BE2C (cell line): ENCODE results near the gene TOP3B.

Source experiments
- DNase-seq: peaks from one replicate; pipeline ENCODE4 v3.0.0-alpha.2; 2020
- H3K27me3 ChIP-seq: fragments of 250-450 bp; sonication (Bioruptor Pico); 2 replicates; pipeline ENCODE4 v1.5.1; 2020; ENCODE audit warnings: mild to moderate bottlenecking
- H3K36me3 ChIP-seq: fragments of 250-450 bp; sonication (Bioruptor Pico); 2 replicates; pipeline ENCODE4 v1.5.1; 2020; ENCODE audit warnings: mild to moderate bottlenecking
- H3K4me1 ChIP-seq: fragments of 250-450 bp; sonication (Bioruptor Pico); 2 replicates; pipeline ENCODE4 v1.5.1; 2020
- H3K4me3 ChIP-seq: 2 replicates; pipeline ENCODE4 v1.5.1; 2011; ENCODE audit warnings: low read depth, low read length
- H3K9me3 ChIP-seq: fragments of 250-450 bp; sonication (Bioruptor Pico); 2 replicates; pipeline ENCODE4 v1.5.1; 2020
- TF ChIP-seq, protein P1 (sequence below): IDR thresholded peaks from 2 replicates; pipeline ENCODE4 v1.5.1; 2012; ENCODE audit warnings: mild to moderate bottlenecking, low read depth, low read length

The TOP3B gene

DNA sequence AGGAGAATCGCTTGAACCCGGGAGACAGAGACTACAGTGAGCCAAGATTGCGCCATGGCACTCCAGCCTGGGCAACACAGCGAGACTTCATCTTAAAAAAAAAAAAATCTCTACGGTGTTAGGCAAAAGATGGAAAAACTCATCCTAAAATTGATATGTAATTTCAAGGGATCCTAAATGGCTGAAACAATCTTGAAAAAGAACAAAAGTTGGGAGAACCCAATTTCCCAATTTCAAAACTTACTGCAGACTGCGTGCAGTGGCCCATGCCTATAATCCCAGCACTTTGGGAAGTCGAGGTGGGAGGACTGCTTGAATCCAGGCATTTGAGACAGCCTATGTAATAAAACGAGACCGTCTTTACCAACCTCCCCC is 31.7 kb upstream of the TOP3B start:
- H3K4me3 ChIP-seq, result no peak overlapping the region
- TF ChIP-seq, protein P1, sequence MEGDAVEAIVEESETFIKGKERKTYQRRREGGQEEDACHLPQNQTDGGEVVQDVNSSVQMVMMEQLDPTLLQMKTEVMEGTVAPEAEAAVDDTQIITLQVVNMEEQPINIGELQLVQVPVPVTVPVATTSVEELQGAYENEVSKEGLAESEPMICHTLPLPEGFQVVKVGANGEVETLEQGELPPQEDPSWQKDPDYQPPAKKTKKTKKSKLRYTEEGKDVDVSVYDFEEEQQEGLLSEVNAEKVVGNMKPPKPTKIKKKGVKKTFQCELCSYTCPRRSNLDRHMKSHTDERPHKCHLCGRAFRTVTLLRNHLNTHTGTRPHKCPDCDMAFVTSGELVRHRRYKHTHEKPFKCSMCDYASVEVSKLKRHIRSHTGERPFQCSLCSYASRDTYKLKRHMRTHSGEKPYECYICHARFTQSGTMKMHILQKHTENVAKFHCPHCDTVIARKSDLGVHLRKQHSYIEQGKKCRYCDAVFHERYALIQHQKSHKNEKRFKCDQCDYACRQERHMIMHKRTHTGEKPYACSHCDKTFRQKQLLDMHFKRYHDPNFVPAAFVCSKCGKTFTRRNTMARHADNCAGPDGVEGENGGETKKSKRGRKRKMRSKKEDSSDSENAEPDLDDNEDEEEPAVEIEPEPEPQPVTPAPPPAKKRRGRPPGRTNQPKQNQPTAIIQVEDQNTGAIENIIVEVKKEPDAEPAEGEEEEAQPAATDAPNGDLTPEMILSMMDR, result no peak
- no peaks in the 10 kb centered on the region for H3K4me1 ChIP-seq
- no peaks in the 10 kb centered on the region for H3K9me3 ChIP-seq
- DNase-seq, result no peak
- H3K27me3 ChIP-seq, result peaks cover 17% of the 10 kb centered on the region; the same call in 1 of the 2 replicates
- no peaks in the 10 kb centered on the region for H3K36me3 ChIP-seq

DNA sequence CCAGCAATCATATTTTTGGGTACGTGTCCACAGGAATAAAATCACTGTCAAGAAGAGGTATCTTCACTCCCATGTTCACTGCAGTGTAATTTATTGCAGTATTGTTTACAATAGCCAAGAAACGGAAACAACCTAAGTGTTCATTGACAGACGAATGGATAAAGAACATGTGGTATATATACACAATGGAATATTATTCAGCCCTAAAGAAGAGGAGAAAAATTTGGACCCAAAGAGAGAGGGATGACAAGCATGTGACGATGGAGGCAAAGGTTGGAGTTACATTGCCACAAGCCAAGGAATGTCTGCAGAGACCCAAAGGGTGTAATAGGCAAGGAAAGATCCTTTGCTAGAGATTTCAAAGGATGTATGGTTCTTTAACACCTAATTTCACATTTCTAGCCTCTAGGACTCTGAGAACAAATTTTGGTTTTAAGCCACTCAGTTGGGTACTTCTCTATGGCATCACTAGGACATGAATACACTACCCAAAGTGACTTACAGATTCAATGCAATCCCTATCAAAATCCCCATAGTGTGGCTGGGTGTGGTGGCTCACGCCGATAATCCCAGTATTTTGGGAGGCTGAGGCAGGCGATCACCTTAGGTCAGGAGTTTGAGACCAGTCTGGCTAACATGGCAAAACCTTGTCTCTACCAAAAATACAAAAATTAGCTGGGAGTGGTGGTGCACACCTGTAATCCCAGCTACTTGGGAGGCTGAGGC is 31.1 kb upstream of the TOP3B start:
- Histone ChIP-seq H3K4me3 (no peak overlapping the region), H3K36me3 (no peaks in the 10 kb centered on the region), H3K9me3 (no peaks in the 10 kb centered on the region), H3K27me3 (peaks cover 21% of the 10 kb centered on the region; the same call in 1 of the 2 replicates), H3K4me1 (no peaks in the 10 kb centered on the region)
- DNase-seq, result no peak
- TF ChIP-seq, protein P1, result no peak

DNA sequence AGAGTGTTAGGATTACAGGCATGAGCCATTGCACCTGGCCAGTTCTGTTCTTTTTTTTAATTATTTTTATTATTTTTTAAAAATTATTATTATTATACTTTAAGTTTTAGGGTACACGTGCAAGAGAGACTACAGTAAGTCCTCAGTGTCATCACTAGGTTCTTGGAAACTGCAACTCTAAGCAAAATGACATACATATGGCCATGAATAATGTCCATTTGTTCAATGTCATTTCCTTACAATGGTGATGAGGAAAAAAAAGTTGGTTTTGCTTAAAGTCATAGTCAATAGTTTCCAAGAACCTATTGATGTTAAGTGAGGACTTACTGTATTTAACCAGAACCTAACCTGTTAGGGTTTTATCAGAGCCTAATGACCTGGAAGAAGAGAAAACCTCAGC is 29.4 kb upstream of the TOP3B start:
- peaks cover 21% of the 10 kb centered on the region; the same call in 1 of the 2 replicates for H3K27me3 ChIP-seq
- TF ChIP-seq, protein P1, result no peak
- no peaks in the 10 kb centered on the region for H3K4me1 ChIP-seq
- DNase-seq, result no peak
- no peaks in the 10 kb centered on the region for H3K36me3 ChIP-seq
- H3K4me3 ChIP-seq, result no peak overlapping the region
- no peaks in the 10 kb centered on the region for H3K9me3 ChIP-seq

DNA sequence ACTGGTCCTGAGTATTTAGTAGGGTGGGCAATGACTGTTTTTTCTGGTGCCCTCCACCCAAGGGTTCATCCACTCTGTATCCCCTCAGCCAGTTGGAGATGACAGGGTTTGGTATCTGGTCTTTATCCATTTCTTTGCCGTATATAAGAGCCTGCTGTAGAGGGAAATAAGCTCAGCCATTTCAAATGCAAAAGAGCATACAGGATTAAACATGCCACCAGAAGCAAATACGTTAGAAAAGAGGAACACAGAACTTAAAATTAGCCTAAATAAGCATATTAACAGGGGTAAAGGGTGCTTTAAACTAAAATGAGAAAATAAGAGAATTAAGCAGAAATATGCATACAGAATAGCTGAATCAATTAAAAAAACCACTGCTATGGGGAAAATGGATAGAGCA is 27.8 kb upstream of the TOP3B start:
- H3K36me3 ChIP-seq, result no peaks in the 10 kb centered on the region
- peaks cover 15% of the 10 kb centered on the region; the same call in 1 of the 2 replicates for H3K27me3 ChIP-seq
- no peaks in the 10 kb centered on the region for H3K4me1 ChIP-seq
- no peak overlapping the region for H3K4me3 ChIP-seq
- H3K9me3 ChIP-seq, result no peaks in the 10 kb centered on the region
- TF ChIP-seq, protein P1, result no peak
- DNase-seq, result no peak

DNA sequence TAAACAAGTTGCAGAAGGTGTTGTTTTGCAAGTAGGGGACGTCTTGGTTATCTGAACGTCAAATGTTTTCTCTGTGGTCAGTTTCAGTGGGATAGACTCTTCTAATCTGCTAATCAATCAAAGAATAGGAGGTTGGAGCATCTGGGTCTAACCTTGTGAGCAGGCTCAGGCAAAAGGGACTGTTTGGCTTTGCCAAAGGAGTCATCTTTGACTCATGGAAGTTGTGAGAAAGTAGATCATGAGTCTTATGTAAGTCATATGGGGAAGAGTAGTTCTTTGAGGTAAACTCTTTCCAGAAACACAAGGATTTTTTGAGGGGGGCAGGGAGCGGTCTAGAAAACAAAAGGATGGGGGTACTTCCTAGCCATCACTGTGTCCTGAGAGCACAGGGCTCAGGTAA is 27.1 kb upstream of the TOP3B start:
- H3K36me3 ChIP-seq, result no peaks in the 10 kb centered on the region
- no peak for DNase-seq
- TF ChIP-seq, protein P1, result no peak

DNA sequence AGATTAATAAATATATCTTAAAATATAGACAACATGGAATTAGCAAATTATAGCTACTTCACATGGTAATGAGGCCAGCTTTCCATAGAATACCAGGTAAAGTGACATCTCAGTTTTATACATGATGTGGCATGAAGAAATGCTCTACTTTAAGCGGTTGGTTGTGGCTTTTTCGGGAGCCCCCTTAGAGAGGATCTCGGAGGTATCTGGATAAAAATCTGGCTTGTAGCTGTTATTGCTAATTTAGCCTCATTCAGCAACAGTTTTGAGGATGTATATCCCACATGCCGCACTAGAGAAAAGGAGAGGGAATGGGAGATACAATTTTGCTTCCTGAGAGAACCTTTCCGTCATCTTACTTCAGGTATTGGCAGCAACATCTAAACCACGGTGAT is 24.0 kb upstream of the TOP3B start:
- TF ChIP-seq, protein P1, result no peak
- no peaks in the 10 kb centered on the region for H3K36me3 ChIP-seq
- no peak overlapping the region for H3K4me3 ChIP-seq
- H3K9me3 ChIP-seq, result no peaks in the 10 kb centered on the region
- no peak for DNase-seq
- H3K4me1 ChIP-seq, result no peaks in the 10 kb centered on the region
- H3K27me3 ChIP-seq, result peaks cover 28% of the 10 kb centered on the region

More for the DNA sequence above, 27.1 kb upstream of the TOP3B start:
- Histone ChIP-seq H3K9me3 (no peaks in the 10 kb centered on the region), H3K4me3 (no peak overlapping the region), H3K4me1 (no peaks in the 10 kb centered on the region), H3K27me3 (peaks cover 15% of the 10 kb centered on the region; the same call in 1 of the 2 replicates)
